Stomach (tissue), 9 donors: ENCODE results near the gene SCUBE3. TPM values are rescaled to one million over a fixed set of nuclear protein-coding genes. Genes with fewer than 3 reads are reported as not detected.

Experiments
- DNase-seq, 2 donors: peaks; one replicate each; pipeline versions ENCODE4 v3.0.0 to v3.0.0-alpha.2; 2013 to 2019
- H3K27ac ChIP-seq, 5 donors: fragments of 200-600 bp in 4 of 5; sonication (generic) in 4 of 5; one replicate each; pipeline ENCODE4 v1.5.1; 2013 to 2019; ENCODE audit warnings: mild to moderate bottlenecking in 1 of 5, moderate library complexity in 1 of 5
- H3K27me3 ChIP-seq, 3 donors: fragments of 200-600 bp; sonication (generic); one replicate each; pipeline ENCODE4 v1.5.1; 2017 to 2019; ENCODE audit warnings: mixed run types in 1 of 3
- H3K36me3 ChIP-seq, 4 donors: fragments of 200-600 bp; sonication (generic); 1 replicate in 3 of 4; 2 replicates in 1 of 4; pipeline ENCODE4 v1.5.1; 2016 to 2019
- H3K4me1 ChIP-seq, 4 donors: fragments of 200-600 bp; sonication (generic); one replicate each; pipeline ENCODE4 v1.5.1; 2016 to 2019
- H3K4me3 ChIP-seq, 4 donors: fragments of 200-600 bp; sonication (generic) in 3 of 4; one replicate each; pipeline ENCODE4 v1.5.1; 2016 to 2019; ENCODE audit warnings: mild to moderate bottlenecking in 1 of 4
- H3K9me3 ChIP-seq, 4 donors: fragments of 200-600 bp; sonication (generic); one replicate each; pipeline ENCODE4 v1.5.1; 2016 to 2019
- CTCF ChIP-seq, 7 experiments: fragments of 450-650 bp in 4 of 7; fragments of 200-600 bp in 3 of 7; sonication (generic) in 3 of 7; IDR thresholded peaks; one replicate each; pipeline ENCODE4 v1.5.1; 2016 to 2019; ENCODE audit warnings: antibody characterized with exemption in 7 of 7, control low read depth in 2 of 7, mild to moderate bottlenecking in 1 of 7
- EP300 ChIP-seq: sonication (generic); formaldehyde crosslinking; IDR thresholded peaks from one replicate; pipeline ENCODE4 v1.6.1; 2017; ENCODE audit warnings: antibody characterized with exemption
- POLR2A ChIP-seq, 4 donors: fragments of 450-650 bp; IDR thresholded peaks; one replicate each; pipeline ENCODE4 v1.6.1; 2016; ENCODE audit warnings: antibody characterized with exemption in 4 of 4, control low read depth in 2 of 4, mild to moderate bottlenecking in 1 of 4, moderate library complexity in 1 of 4
- POLR2AphosphoS5 ChIP-seq, 3 donors: sonication (generic); formaldehyde crosslinking; IDR thresholded peaks; one replicate each; pipeline ENCODE4 v1.6.1; 2016; ENCODE audit warnings: antibody characterized with exemption in 3 of 3
- WGBS, 5 donors: extraction: QIAGEN DNeasy Blood & Tissue Kit in 3 of 5; methylation state at CpG; one replicate each; pipeline versions ENCODE4 v1.1.5 to v1.1.7; 2013 to 2018; 5-methylcytosine and 5-hydroxymethylcytosine counted together
- intact Hi-C: fragments of 100-400 bp; cut with DNase I; formaldehyde crosslinking; loops from one replicate; pipeline ENCODE4 v1.15.1; 2023; ENCODE audit warnings: low total_unique reads
- polyA plus RNA-seq, 3 donors: library from polyadenylated mRNA; stranded (reverse); fragments of 200-250 nt; gene quantifications; one replicate each; pipeline ENCODE4 v1.2.3, GENCODE V29; 2013
- total RNA-seq, 5 donors: library from RNA; depleted of rRNA; stranded (reverse); fragments of >200 nt; gene quantifications; one replicate each; pipeline versions ENCODE4 v1.1.0 to v1.2.3, GENCODE V29; 2014 to 2016
- donor health status: healthy with polysubstance abuse.
- donor health status: Bipolar disorder and iron deficiency.
- donor health status: healthy.

SCUBE3 gene
- total and polyA plus RNA-seq, 8 donors = 0.15 to 2.3 (median 0.31) TPM; not detected in 1

GRCh38 chr6:35216412-35216732 is 2.6 kb downstream of the SCUBE3 start:
- peaks cover 19 to 30% (median 24%) of the 10 kb centered on the region in 4 donors for H3K4me1 ChIP-seq
- no peak overlapping the region for H3K27ac ChIP-seq
- no peak for DNase-seq
- TF ChIP-seq POLR2A (IDR thresholded peaks at IDR 0.05) (no peak), CTCF (IDR thresholded peaks at IDR 0.05) (no peak), POLR2AphosphoS5 (IDR thresholded peaks at IDR 0.05) (no peak), EP300 (no peak)
- H3K27me3 ChIP-seq = peaks cover 0 to 79% (median 44%) of the 10 kb centered on the region in 3 donors
- WGBS, 5 donors = 86 to 100% (median 92%) methylated on average over 1 of the region's 1 CpG
- H3K9me3 ChIP-seq = no peaks in the 10 kb centered on the region
- H3K36me3 ChIP-seq = no peaks in the 10 kb centered on the region
- intact Hi-C loops = no loop called here
- no peak overlapping the region for H3K4me3 ChIP-seq

DNA sequence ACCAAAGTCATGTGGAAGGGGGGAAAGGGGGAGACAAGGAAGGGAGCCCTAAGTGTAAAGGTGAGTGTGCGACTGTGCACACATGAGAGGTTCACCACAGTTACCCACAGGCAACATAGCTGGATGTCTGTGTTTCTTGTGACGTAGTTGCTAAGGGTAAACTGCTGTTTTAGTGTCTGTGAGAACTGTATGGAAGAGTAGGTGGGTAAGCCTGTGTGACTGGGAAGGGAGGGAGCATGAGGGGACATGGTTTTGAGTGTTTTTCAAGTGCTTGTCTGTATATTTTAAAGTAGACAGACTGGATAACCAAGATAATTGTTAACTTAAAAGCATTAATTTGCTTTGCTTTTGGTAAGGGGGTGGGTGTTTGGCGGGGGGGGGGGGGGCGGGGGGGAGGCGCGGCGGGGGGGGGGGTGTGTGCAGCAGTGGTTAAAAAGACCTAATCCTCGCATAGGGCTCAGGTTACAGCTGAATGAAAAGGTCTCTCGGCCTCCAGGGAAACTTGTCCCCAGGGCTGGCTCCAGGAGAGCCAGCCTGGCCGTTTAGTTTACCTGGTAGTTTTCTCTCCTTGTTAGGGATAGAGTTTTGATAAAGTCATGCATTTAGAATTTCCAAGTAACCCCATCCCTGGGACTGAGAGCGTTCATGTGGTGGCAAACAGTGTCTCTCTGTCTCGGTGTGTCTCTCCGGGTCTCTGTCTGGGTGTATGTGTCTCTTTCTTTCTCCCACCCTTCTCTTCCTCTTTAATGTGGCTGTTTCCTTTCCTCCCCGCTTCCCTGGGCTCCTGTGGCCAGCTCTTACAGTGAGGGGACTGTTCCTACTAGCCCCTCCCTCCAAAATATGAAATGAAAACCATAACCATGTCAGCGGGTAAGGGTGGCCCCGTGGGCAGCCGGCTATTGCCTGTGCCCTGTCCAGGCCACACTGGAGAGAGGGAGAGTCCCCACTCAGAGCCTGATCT is 3.4 kb downstream of the SCUBE3 start:
- peaks cover 0 to 71% (median 36%) of the 10 kb centered on the region in 3 donors for H3K27me3 ChIP-seq
- WGBS, 5 donors = 33 to 57% (median 50%) methylated on average over 12 to 14 of the region's 17 CpGs

GRCh38 chr6:35218021-35218420 is 4.3 kb downstream of the SCUBE3 start:
- Histone ChIP-seq H3K27me3 (peaks cover 0 to 62% (median 27%) of the 10 kb centered on the region in 3 donors), H3K4me3 (no peak overlapping the region), H3K9me3 (no peaks in the 10 kb centered on the region), H3K27ac (no peak overlapping the region), H3K4me1 (peaks cover 19 to 29% (median 23%) of the 10 kb centered on the region in 4 donors), H3K36me3 (no peaks in the 10 kb centered on the region)
- intact Hi-C loops = no loop called here
- peak in 1 of 2 donors; percentile 39 for DNase-seq
- WGBS, 5 donors = 42 to 59% (median 51%) methylated on average over 4 of the region's 4 CpGs
- TF ChIP-seq EP300 (no peak), POLR2AphosphoS5 (IDR thresholded peaks at IDR 0.05) (no peak), CTCF (IDR thresholded peaks at IDR 0.05) (no peak), POLR2A (IDR thresholded peaks at IDR 0.05) (no peak)

More for the DNA sequence above, 3.4 kb downstream of the SCUBE3 start:
- TF ChIP-seq POLR2A (IDR thresholded peaks at IDR 0.05) = no peak
- H3K4me1 ChIP-seq = peaks cover 19 to 30% (median 24%) of the 10 kb centered on the region in 4 donors
- no peak for DNase-seq
- no peak overlapping the region for H3K4me3 ChIP-seq
- H3K9me3 ChIP-seq = no peaks in the 10 kb centered on the region
- H3K27ac ChIP-seq = no peak overlapping the region
- H3K36me3 ChIP-seq = no peaks in the 10 kb centered on the region
- intact Hi-C loops = no loop called here

- Histone ChIP-seq H3K27ac (no peak overlapping the region), H3K36me3 (no peaks in the 10 kb centered on the region), H3K4me3 (no peak overlapping the region), H3K4me1 (peaks cover 15 to 25% (median 18%) of the 10 kb centered on the region in 4 donors), H3K27me3 (peaks cover 0 to 58% (median 23%) of the 10 kb centered on the region in 3 donors), H3K9me3 (no peaks in the 10 kb centered on the region)
- DNase-seq = no peak
- no peak for TF ChIP-seq CTCF (IDR thresholded peaks at IDR 0.05)
- no peak for TF ChIP-seq POLR2AphosphoS5 (IDR thresholded peaks at IDR 0.05)
- no peak for TF ChIP-seq POLR2A (IDR thresholded peaks at IDR 0.05)
- no peak for TF ChIP-seq EP300
- intact Hi-C loops = no loop called here
- WGBS, 5 donors = 79 to 92% (median 87%) methylated on average over 3 to 4 of the region's 4 CpGs
Measured at GRCh38 chr6:35218456-35218855, 4.7 kb downstream of the SCUBE3 start.
